Nephron progenitor cell (in vitro differentiated cells): Measurements from ENCODE around the gene CACNA2D1.

ENCODE experiments used
- DNase-seq: peaks from one replicate; pipeline ENCODE4 v3.0.0; 2021
- H3K27ac Mint-ChIP-seq: 2 replicates; pipeline ENCODE4 v1.8.0; 2021; ENCODE audit warnings: mild to moderate bottlenecking, moderate library complexity, mixed read lengths
- H3K27me3 Mint-ChIP-seq: 2 replicates; pipeline ENCODE4 v1.8.0; 2021; ENCODE audit warnings: mild to moderate bottlenecking, low read depth, mixed read lengths; ENCODE audit not compliant: poor library complexity
- H3K36me3 Mint-ChIP-seq: 2 replicates; pipeline ENCODE4 v1.8.0; 2021; ENCODE audit warnings: low read depth, mixed read lengths
- H3K4me1 Mint-ChIP-seq: 2 replicates; pipeline ENCODE4 v1.8.0; 2021; ENCODE audit warnings: mixed read lengths
- H3K4me3 Mint-ChIP-seq: 2 replicates; pipeline ENCODE4 v1.8.0; 2021; ENCODE audit warnings: mild to moderate bottlenecking, moderate library complexity, mixed read lengths
- H3K9me3 Mint-ChIP-seq: 2 replicates; pipeline ENCODE4 v1.8.0; 2021; ENCODE audit warnings: mild to moderate bottlenecking, moderate library complexity, mixed read lengths
- CTCF ChIP-seq: fragments of 200-600 bp; sonication (generic); IDR thresholded peaks from 2 replicates; pipeline ENCODE4 v1.5.0; 2021; ENCODE audit warnings: antibody characterized with exemption

Gene CACNA2D1

GRCh38 chr7:82442492-82443035 lies 1.0 kb downstream of the CACNA2D1 start:
- Mint-ChIP-seq H3K4me3 (peak overlapping the region; percentile 95), H3K36me3 (no peaks in the 10 kb centered on the region), H3K27ac (peak overlapping the region; percentile 77), H3K4me1 (peaks cover 42% of the 10 kb centered on the region), H3K9me3 (no peaks in the 10 kb centered on the region), H3K27me3 (peaks cover 22% of the 10 kb centered on the region)
- TF ChIP-seq CTCF = no peak
- DNase-seq = peak; percentile 44

- Mint-ChIP-seq H3K4me3 (peak overlapping the region; percentile 95), H3K9me3 (no peaks in the 10 kb centered on the region), H3K36me3 (peaks cover under 1% of the 10 kb centered on the region), H3K27ac (no peak overlapping the region), H3K4me1 (peaks cover 43% of the 10 kb centered on the region), H3K27me3 (peaks cover 22% of the 10 kb centered on the region)
- no peak for TF ChIP-seq CTCF
- DNase-seq = no peak
Observed at GRCh38 chr7:82441669-82442478, 1.7 kb downstream of the CACNA2D1 start.

- DNase-seq = no peak
- no peak for TF ChIP-seq CTCF
- Mint-ChIP-seq H3K36me3 (peaks cover 5% of the 10 kb centered on the region), H3K27ac (no peak overlapping the region), H3K9me3 (no peaks in the 10 kb centered on the region), H3K4me3 (no peak overlapping the region), H3K27me3 (peaks cover 22% of the 10 kb centered on the region), H3K4me1 (peaks cover 31% of the 10 kb centered on the region)
Observed at GRCh38 chr7:82438521-82438920, 5.1 kb downstream of the CACNA2D1 start.

GRCh38 chr7:82435769-82436168 lies 7.8 kb downstream of the CACNA2D1 start:
- H3K27me3 Mint-ChIP-seq = peaks cover 5% of the 10 kb centered on the region
- no peak overlapping the region for H3K4me3 Mint-ChIP-seq
- H3K36me3 Mint-ChIP-seq = peaks cover 5% of the 10 kb centered on the region
- no peak for DNase-seq
- H3K4me1 Mint-ChIP-seq = peaks cover 12% of the 10 kb centered on the region
- H3K27ac Mint-ChIP-seq = no peak overlapping the region
- TF ChIP-seq CTCF = no peak
- no peaks in the 10 kb centered on the region for H3K9me3 Mint-ChIP-seq

GRCh38 chr7:82434275-82435022 lies 9.1 kb downstream of the CACNA2D1 start:
- TF ChIP-seq CTCF = no peak
- H3K4me3 Mint-ChIP-seq = no peak overlapping the region
- no peak for DNase-seq
- H3K9me3 Mint-ChIP-seq = no peaks in the 10 kb centered on the region
- H3K4me1 Mint-ChIP-seq = peaks cover 7% of the 10 kb centered on the region
- peaks cover 5% of the 10 kb centered on the region for H3K36me3 Mint-ChIP-seq
- no peak overlapping the region for H3K27ac Mint-ChIP-seq
- no peaks in the 10 kb centered on the region for H3K27me3 Mint-ChIP-seq
